ENCODE data around the gene MTCH1. TPM values are rescaled to one million over a fixed set of nuclear protein-coding genes. Genes with fewer than 3 reads are reported as not detected.
A peak's percentile ranks its signal among the peaks of the same experiment; 100 is the strongest.

MTCH1 gene
- total RNA-seq: 100 to 1,000 TPM; 148 to 150 TPM
- long read RNA-seq, donor 1, transcript MTCH1-202 (12 exons, 2,057 nt): minor isoform, 66 of 231 reads
- long read RNA-seq, donor 1, transcript MTCH1-201 (12 exons, 2,006 nt): major isoform, 130 of 231 reads
- long read RNA-seq, donor 1, partial matches to known transcripts: 10 of 231 reads
- long read RNA-seq, donor 1, other reads (novel, unspliced or antisense): 21 of 231 reads
- long read RNA-seq, donor 2, transcript MTCH1-201 (12 exons, 2,006 nt): major isoform, 441 of 715 reads
- long read RNA-seq, donor 2, transcript MTCH1-202 (12 exons, 2,057 nt): minor isoform, 185 of 715 reads
- long read RNA-seq, donor 2, partial matches to known transcripts: 35 of 715 reads
- long read RNA-seq, donor 2, other reads (novel, unspliced or antisense): 49 of 715 reads

GRCh38 chr6:36985808-36986703 lies at the start of gene MTCH1:
Gene MTCH1 (minus strand): TSS chr6:36986196. CDS start chr6:36986173, 23 bp downstream.
- peak; percentile 97 for DNase-seq (ENCODE audit: low spot score)
- intact Hi-C loops (cut with DNase I): no loop called here

- DNase-seq (ENCODE audit: low spot score): no peak
- intact Hi-C loops (cut with DNase I): no loop called here
Observed at GRCh38 chr6:37033819-37034795, 48.1 kb upstream of the MTCH1 start.

GRCh38 chr6:37033255-37033654 lies 47.3 kb upstream of the MTCH1 start:
- DNase-seq (ENCODE audit: low spot score): no peak
- intact Hi-C loops (cut with DNase I): no loop called here

- intact Hi-C loops (cut with DNase I): no loop called here
- no peak for DNase-seq (ENCODE audit: low spot score)
Observed at GRCh38 chr6:37032239-37032638, 46.2 kb upstream of the MTCH1 start.

GRCh38 chr6:37030599-37030998 lies 44.6 kb upstream of the MTCH1 start:
- intact Hi-C loops (cut with DNase I): no loop called here
- DNase-seq (ENCODE audit: low spot score): no peak

GRCh38 chr6:37029249-37029971 lies 43.4 kb upstream of the MTCH1 start:
- DNase-seq (ENCODE audit: low spot score): peak; percentile 94
- intact Hi-C loops (cut with DNase I): loop anchor here in 1 of 2 donors (10.0 kb wide), 1 partner anchor 145 kb away; the partner anchor contains the start of gene PIM1

GRCh38 chr6:37027811-37028469 lies 41.9 kb upstream of the MTCH1 start:
- intact Hi-C loops (cut with DNase I): loop anchor here in 1 of 2 donors (10.0 kb wide), 1 partner anchor 147 kb away; the partner anchor contains the start of gene PIM1
- DNase-seq (ENCODE audit: low spot score): no peak

- intact Hi-C loops (cut with DNase I): loop anchor here in 1 of 2 donors (10.0 kb wide), 1 partner anchor 148 kb away; the partner anchor contains the start of gene PIM1
- no peak for DNase-seq (ENCODE audit: low spot score)
Observed at GRCh38 chr6:37027036-37027720, 41.2 kb upstream of the MTCH1 start.

GRCh38 chr6:37025621-37026466 lies 39.8 kb upstream of the MTCH1 start:
- DNase-seq (ENCODE audit: low spot score): no peak
- intact Hi-C loops (cut with DNase I): loop anchor here in 1 of 2 donors (10.0 kb wide), 1 partner anchor 149 kb away; the partner anchor contains the start of gene PIM1

- intact Hi-C loops (cut with DNase I): loop anchor here in 1 of 2 donors (10.0 kb wide), 1 partner anchor 150 kb away; the partner anchor contains the start of gene PIM1
- DNase-seq (ENCODE audit: low spot score): no peak
Observed at GRCh38 chr6:37024656-37025337, 38.8 kb upstream of the MTCH1 start.

GRCh38 chr6:37022135-37022863 lies 36.3 kb upstream of the MTCH1 start:
- no peak for DNase-seq (ENCODE audit: low spot score)

GRCh38 chr6:37021356-37022129 lies 35.5 kb upstream of the MTCH1 start:
- DNase-seq (ENCODE audit: low spot score): no peak
- intact Hi-C loops (cut with DNase I): loop anchor here in 1 of 2 donors (10.0 kb wide), 1 partner anchor 153 kb away; the partner anchor contains the start of gene PIM1

More at GRCh38 chr6:37022135-37022863, 36.3 kb upstream of the MTCH1 start:
- intact Hi-C loops (cut with DNase I): loop anchor here in 1 of 2 donors (10.0 kb wide), 1 partner anchor 153 kb away; the partner anchor contains the start of gene PIM1

GRCh38 chr6:37020812-37021211 lies 34.8 kb upstream of the MTCH1 start:
- no peak for DNase-seq (ENCODE audit: low spot score)
- intact Hi-C loops (cut with DNase I): loop anchor here in 1 of 2 donors (10.0 kb wide), 1 partner anchor 154 kb away; the partner anchor contains the start of gene PIM1

GRCh38 chr6:37020381-37020780 lies 34.4 kb upstream of the MTCH1 start:
- DNase-seq (ENCODE audit: low spot score): no peak
- intact Hi-C loops (cut with DNase I): loop anchor here in 1 of 2 donors (10.0 kb wide), 1 partner anchor 154 kb away; the partner anchor contains the start of gene PIM1

Measured in posterior vena cava (tissue), 2 donors.